Left renal pelvis (tissue), 4 donors: ENCODE measurements around the gene SNRPA. TPM values are rescaled to one million over a fixed set of nuclear protein-coding genes. Genes with fewer than 3 reads are reported as not detected.
A peak's percentile ranks its signal among the peaks of the same experiment; 100 is the strongest.
"Not testable (repeated sequence)": the region's sequence is repeated elsewhere in the genome, so short reads cannot be mapped to it uniquely, and the experiment has no call there.

Source experiments
- DNase-seq, 4 donors: peaks; one replicate each; pipeline ENCODE4 v3.0.0-alpha.2; 2013; ENCODE audit warnings: low read depth in 4 of 4, low spot score in 3 of 4
- polyA plus RNA-seq, 4 donors: library from polyadenylated mRNA; unstranded; fragments of 120-200 nt; gene quantifications; one replicate each; pipeline ENCODE4 v1.2.1, GENCODE V29; 2013; ENCODE audit not compliant: insufficient read length in 4 of 4

Gene SNRPA
- polyA plus RNA-seq, 4 donors: 98.3 to 129 (median 121) TPM

DNA sequence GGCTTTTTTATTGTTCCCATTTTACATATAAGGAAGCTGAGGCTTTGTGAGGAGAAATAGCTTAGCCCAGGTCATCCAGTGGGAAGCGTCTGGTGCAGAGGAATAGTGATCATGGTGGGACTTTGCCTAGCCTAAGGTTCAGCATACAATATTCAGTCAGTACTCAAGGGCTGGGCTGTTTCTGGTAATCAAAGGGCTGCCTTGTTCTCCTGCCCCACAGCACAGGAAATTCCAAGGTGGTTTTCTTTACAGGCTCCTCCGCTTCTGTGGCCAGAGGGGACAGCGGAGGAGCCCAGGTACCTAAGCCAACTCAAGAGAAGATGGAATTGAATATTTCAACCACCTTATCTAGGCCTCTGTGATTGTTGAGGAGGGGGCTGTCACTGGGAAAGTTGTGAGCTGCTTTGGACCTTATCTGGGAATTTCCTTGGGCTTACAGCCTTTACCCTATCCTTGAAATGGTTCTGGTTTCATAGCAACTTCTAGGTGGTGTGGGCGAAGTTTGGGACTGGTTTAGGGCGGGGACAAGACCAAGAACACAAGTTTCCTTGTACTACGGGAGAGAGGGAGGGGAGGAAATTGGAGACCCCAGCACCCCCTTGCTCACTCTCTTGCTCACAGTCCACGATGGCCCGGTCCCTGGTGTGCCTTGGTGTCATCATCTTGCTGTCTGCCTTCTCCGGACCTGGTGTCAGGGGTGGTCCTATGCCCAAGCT is 24.1 kb downstream of the SNRPA start, which contains the start of gene MIA:
Gene MIA, plus strand, starts transcription at position 606 of the 716 bp plus-strand sequence. Its CDS starts 22 bp downstream, at position 628.
- no peak for DNase-seq

- no peak for DNase-seq
Measured at GRCh38 chr19:40775632-40776022, 24.6 kb downstream of the SNRPA start.

DNA sequence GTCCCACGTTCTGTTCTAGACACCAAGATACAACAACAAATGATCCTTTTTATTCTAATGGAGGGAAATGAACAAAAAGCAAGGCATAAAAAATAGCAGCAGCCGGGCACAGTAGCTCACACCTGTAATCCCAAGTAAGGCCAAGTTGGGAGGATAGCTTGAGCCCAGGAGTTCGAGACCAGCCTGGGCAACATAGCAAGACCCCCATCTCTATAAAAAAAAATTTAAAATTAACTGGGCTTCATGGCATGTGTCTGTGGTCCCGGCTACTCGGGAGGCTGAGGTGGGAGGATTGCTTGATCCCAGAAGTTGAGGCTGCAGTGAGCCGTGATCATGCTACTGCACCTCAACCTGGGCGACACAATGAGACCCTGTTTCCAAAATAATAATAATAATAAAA is 25.4 kb downstream of the SNRPA start:
- DNase-seq: no peak

- peak; percentile 81 to 87 (median 84) for DNase-seq
Measured at GRCh38 chr19:40776932-40777644, 26.1 kb downstream of the SNRPA start.

- DNase-seq: no peak
Measured at GRCh38 chr19:40777645-40777936, 26.6 kb downstream of the SNRPA start.

DNA sequence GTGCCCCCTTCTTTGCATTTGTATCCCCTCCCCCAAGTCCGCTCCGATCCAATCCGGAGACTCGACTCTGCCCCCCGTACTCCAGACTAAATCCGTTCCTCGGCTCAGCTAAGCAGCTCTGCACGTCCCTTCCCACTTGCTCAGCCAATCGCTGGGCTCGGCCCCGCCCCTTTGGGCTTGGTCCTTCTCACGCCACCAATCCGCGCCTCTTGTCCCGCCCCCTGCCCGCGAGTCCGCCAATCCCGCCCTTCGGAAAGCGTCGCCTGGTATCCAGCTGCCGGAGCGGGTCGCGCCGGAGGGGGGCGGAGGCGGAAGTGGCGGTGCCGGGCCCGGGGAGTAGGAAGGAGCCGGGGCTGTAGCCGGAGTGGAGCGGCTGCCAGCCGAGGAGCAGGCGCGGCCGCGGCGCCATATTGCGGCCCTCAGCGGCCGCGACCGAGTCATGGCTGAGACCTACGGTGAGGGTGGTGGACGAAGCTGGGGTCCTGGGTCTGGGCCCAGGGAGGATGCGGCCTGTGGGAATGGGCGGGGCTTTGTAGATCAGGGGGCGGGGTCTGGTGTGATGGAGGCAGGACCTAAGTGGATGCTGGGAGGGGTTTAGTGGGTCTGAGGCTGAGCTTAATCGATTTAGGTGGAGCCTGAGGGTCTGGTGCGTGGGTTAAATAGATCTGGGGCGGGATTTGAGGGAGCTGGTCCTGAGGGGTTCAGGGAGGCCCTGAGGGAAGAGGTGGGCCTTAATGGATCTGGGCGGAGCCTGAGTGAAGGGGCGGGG is 27.1 kb downstream of the SNRPA start, which contains the start of gene RAB4B:
Gene RAB4B, plus strand, starts transcription at position 311 of the 769 bp plus-strand sequence. Its CDS starts 129 bp downstream, at position 440.
- DNase-seq: peak; percentile 98 to 100 (median 99)

DNA sequence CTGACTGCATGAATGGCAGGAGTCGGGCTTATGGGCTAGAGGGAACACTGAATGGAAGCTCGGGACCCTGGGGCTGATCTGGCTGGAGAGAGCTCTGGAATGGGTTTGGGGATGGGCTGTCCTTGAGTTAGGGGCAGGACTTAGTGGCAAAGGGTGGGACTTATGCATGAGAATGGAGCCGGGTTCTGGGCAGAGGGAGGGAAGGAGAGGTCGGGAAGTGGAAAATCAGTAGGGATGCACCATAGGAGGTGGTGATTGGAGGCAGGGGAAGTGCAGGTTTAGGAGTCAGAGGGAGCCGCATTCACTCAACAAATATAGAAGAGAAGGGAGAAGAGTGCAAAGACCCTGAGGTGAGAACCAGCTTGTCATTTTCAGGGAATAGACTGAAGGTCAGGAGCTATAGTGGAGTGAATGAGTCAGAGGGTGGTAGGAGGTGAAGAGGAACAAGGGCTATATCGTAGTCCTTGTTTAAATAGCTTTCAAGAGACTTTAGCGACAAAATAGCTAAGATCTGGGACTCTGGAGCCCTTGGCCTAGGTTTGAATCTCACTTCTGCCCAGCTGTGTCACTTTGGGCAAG is 27.8 kb downstream of the SNRPA start:
- DNase-seq: no peak

GRCh38 chr19:40780582-40780981 is 29.6 kb downstream of the SNRPA start:
- no peak for DNase-seq

DNA sequence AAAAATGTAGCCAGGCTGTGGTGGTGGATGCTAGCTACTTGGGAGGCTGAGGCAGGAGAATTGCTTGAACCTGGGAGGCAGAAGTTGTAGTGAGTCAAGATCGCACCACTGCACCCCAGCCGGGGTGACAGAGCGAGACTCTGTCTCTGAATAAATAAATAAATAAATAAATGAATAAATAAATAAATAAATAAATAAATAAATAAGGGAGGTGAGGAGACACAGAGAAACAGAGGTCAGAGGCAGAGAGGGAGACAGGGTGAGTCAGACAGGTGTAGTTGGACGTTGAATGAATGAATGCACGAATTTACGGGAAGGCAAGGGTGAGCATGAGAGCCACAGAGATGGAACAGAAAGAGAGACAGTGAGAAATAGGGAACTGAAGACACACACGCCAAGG is 30.1 kb downstream of the SNRPA start:
- no peak for DNase-seq

DNA sequence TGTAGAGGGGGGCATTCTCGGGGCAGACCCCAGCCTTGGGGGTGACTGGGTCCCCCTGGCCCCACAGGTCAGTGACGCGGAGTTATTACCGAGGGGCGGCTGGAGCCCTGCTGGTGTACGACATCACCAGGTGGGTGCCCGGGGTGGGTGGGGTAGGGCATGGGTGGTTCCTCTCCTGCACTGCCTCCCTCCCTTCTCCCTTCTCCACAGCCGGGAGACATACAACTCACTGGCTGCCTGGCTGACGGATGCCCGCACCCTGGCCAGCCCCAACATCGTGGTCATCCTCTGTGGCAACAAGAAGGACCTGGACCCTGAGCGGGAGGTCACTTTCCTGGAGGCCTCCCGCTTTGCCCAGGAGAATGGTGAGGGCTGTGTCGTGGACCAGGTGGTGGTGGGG is 32.7 kb downstream of the SNRPA start:
- DNase-seq: no peak

GRCh38 chr19:40784146-40784545 is 33.1 kb downstream of the SNRPA start:
- not testable (repeated sequence) for DNase-seq

- no peak for DNase-seq
Measured at GRCh38 chr19:40785526-40785925, 34.5 kb downstream of the SNRPA start.

- DNase-seq: no peak
Measured at GRCh38 chr19:40786060-40787037, 35.3 kb downstream of the SNRPA start.

DNA sequence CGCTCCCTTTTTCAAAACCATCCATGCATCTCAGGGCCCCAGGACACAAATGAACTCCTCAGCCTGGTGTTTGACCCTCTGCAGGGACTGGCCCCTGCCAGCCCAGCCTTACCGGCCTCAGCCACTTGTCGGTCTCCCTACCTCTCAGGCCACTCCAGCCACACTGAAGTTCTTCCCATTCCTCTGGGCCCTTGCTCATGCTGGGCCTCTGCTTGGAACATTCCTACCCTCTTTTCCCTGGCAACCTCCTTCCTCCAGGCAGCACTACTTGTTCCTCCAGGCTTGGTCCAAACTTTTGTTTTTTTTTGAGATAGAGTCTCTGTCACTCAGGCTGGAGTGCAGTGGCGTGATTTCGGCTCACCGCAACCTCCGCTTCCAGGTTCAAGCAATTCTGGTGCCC is 40.3 kb downstream of the SNRPA start:
- DNase-seq: no peak

GRCh38 chr19:40791996-40792395 is 41.0 kb downstream of the SNRPA start:
- DNase-seq: no peak

DNA sequence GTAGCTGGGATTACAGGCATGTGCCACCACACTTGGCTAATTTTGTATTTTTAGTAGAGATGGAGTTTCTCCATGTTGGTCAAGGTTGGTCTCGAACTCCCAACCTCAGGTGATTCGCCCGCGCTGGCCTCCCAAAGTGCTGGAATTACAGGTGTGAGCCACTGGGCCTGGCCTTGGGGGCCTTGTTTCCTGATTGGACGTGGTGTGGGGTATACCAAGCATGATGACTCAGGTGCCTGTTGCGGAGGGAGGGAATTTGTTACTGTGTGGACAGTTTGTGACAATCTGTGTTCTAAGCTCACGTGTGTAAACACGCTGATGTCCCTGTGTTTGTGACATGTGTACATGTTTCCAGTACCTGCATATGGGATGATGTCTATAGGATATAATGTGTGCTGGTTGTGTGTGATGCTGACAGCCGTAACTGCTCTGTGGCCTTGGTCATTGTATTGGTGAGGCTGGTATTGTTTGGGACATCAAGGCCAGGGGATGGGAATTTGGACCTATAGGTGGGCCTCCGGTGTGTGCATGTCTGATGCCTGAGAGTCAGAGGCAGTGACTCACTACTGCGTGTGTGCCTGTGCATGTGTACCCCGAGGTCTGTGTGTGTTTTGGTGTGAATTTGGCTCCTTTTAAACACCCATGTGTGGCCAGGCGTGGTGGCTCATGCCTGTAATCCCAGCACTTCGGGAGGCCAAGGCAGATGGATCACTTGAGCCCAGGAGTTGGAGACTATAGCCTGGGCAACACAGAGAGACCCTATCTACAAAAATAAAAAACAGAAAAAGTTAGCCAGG is 46.4 kb downstream of the SNRPA start:
- DNase-seq: no peak

- DNase-seq: no peak
Measured at GRCh38 chr19:40797963-40798682, 47.1 kb downstream of the SNRPA start.
